SK-N-SH treated with all-trans-retinoic acid at 6 μM for 48 hours (cell line): Measurements from ENCODE around the gene TROAP.

ENCODE experiments used
- CSDC2 ChIP-seq: fragments of 250-450 bp; sonication (Bioruptor Pico); IDR thresholded peaks from 2 replicates; pipeline ENCODE4 v1.5.0; 2020; ENCODE audit warnings: mild to moderate bottlenecking, moderate library complexity
- ESRRG ChIP-seq: fragments of 250-450 bp; sonication (Bioruptor Pico); IDR thresholded peaks from 2 replicates; pipeline ENCODE4 v1.6.1; 2021; ENCODE audit warnings: mild to moderate bottlenecking
- PATZ1 ChIP-seq: fragments of 250-450 bp; sonication (Bioruptor Pico); IDR thresholded peaks from 2 replicates; pipeline ENCODE4 v1.8.0; 2020; ENCODE audit warnings: mild to moderate bottlenecking, moderate library complexity, borderline replicate concordance
- RARB ChIP-seq: fragments of 250-450 bp; sonication (Bioruptor Pico); IDR thresholded peaks from 2 replicates; pipeline ENCODE4 v1.8.0; 2021; ENCODE audit warnings: mild to moderate bottlenecking, moderate library complexity
- TOX ChIP-seq: fragments of 250-450 bp; sonication (Bioruptor Pico); IDR thresholded peaks from 2 replicates; pipeline ENCODE4 v1.8.0; 2021; ENCODE audit warnings: mild to moderate bottlenecking, moderate library complexity, borderline replicate concordance
- ZC3H10 ChIP-seq: fragments of 250-450 bp; sonication (Bioruptor Pico); IDR thresholded peaks from 2 replicates; pipeline ENCODE4 v1.5.1; 2021; ENCODE audit warnings: mild to moderate bottlenecking, moderate library complexity
- ZFP3 ChIP-seq: fragments of 250-450 bp; sonication (Bioruptor Pico); IDR thresholded peaks from 2 replicates; pipeline ENCODE4 v1.5.0; 2020; ENCODE audit warnings: mild to moderate bottlenecking, moderate library complexity
- ZFP30 ChIP-seq: fragments of 450-650 bp; formaldehyde crosslinking; IDR thresholded peaks from 2 replicates; pipeline ENCODE4 v1.5.0; 2022; ENCODE audit warnings: mild to moderate bottlenecking, moderate library complexity
- ZNF565 ChIP-seq: fragments of 450-650 bp; formaldehyde crosslinking; conservative IDR thresholded peaks from 2 replicates; pipeline ENCODE4 v1.5.0; 2020; ENCODE audit warnings: low read depth, mild to moderate bottlenecking, moderate library complexity
- ZNF70 ChIP-seq: fragments of 450-650 bp; formaldehyde crosslinking; IDR thresholded peaks from 2 replicates; pipeline ENCODE4 v1.5.0; 2020; ENCODE audit warnings: mild to moderate bottlenecking, moderate library complexity
- TF ChIP-seq, protein P1 (sequence below): fragments of 250-450 bp; sonication (Bioruptor Pico); IDR thresholded peaks from 2 replicates; pipeline ENCODE4 v1.5.1; 2021; ENCODE audit warnings: mild to moderate bottlenecking, moderate library complexity
- TF ChIP-seq, protein P2 (sequence below): fragments of 250-450 bp; sonication (Bioruptor Pico); IDR thresholded peaks from 2 replicates; pipeline ENCODE4 v1.8.0; 2021; ENCODE audit warnings: low read depth, mild to moderate bottlenecking, moderate library complexity, borderline replicate concordance

- no peak for TF ChIP-seq ZC3H10 (CRISPR knock-in tag)
- no peak for TF ChIP-seq PATZ1 (CRISPR knock-in tag)
- TF ChIP-seq ZNF565, result no peak
- no peak for TF ChIP-seq ESRRG
- TF ChIP-seq, protein P1, sequence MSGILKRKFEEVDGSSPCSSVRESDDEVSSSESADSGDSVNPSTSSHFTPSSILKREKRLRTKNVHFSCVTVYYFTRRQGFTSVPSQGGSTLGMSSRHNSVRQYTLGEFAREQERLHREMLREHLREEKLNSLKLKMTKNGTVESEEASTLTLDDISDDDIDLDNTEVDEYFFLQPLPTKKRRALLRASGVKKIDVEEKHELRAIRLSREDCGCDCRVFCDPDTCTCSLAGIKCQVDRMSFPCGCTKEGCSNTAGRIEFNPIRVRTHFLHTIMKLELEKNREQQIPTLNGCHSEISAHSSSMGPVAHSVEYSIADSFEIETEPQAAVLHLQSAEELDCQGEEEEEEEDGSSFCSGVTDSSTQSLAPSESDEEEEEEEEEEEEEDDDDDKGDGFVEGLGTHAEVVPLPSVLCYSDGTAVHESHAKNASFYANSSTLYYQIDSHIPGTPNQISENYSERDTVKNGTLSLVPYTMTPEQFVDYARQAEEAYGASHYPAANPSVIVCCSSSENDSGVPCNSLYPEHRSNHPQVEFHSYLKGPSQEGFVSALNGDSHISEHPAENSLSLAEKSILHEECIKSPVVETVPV, result no peak
- no peak for TF ChIP-seq ZNF70 (CRISPR knock-in tag)
- TF ChIP-seq, protein P2, sequence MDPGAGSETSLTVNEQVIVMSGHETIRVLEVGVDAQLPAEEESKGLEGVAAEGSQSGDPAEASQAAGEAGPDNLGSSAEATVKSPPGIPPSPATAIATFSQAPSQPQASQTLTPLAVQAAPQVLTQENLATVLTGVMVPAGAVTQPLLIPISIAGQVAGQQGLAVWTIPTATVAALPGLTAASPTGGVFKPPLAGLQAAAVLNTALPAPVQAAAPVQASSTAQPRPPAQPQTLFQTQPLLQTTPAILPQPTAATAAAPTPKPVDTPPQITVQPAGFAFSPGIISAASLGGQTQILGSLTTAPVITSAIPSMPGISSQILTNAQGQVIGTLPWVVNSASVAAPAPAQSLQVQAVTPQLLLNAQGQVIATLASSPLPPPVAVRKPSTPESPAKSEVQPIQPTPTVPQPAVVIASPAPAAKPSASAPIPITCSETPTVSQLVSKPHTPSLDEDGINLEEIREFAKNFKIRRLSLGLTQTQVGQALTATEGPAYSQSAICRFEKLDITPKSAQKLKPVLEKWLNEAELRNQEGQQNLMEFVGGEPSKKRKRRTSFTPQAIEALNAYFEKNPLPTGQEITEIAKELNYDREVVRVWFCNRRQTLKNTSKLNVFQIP, result no peak
- no peak for TF ChIP-seq TOX
- no peak for TF ChIP-seq CSDC2
- TF ChIP-seq ZFP30 (CRISPR knock-in tag), result no peak
- TF ChIP-seq ZFP3 (CRISPR knock-in tag), result no peak
- no peak for TF ChIP-seq RARB (CRISPR knock-in tag)
These were observed 45.2 kb downstream of the TROAP start for GRCh38 chr12:49368240-49368600.
